ENCODE measurements around the gene ABITRAM.

Gene ABITRAM

GRCh38 chr9:108973895-108974294 lies 39.7 kb downstream of the ABITRAM start:
- Histone ChIP-seq H3K4me3 (no peak overlapping the region), H3K27ac (no peak overlapping the region)

GRCh38 chr9:108978205-108978604 lies 44.0 kb downstream of the ABITRAM start:
- H3K4me3 ChIP-seq = no peak overlapping the region
- no peak overlapping the region for H3K27ac ChIP-seq

- no peak overlapping the region for H3K27ac ChIP-seq
Observed at GRCh38 chr9:108980893-108981292, 46.7 kb downstream of the ABITRAM start.

GRCh38 chr9:108983885-108984284 lies 49.7 kb downstream of the ABITRAM start:
- Histone ChIP-seq H3K27ac (no peak overlapping the region), H3K4me3 (no peak overlapping the region)

More at GRCh38 chr9:108980893-108981292, 46.7 kb downstream of the ABITRAM start:
- H3K4me3 ChIP-seq = no peak overlapping the region

Data from skin epidermis (tissue), 12 donors.